GM21529 (cell line): ENCODE results near the gene MAGI2.
"Not testable (repeated sequence)": the region's sequence is repeated elsewhere in the genome, so short reads cannot be mapped to it uniquely, and the experiment has no call there.

ENCODE experiments used
- ATAC-seq: cut with Tn5 transposase; IDR thresholded peaks from one replicate; pipeline ENCODE4 v1.9.1; 2021; ENCODE audit not compliant: unreplicated experiment

MAGI2 gene

GRCh38 chr7:78587443-78588044, 865.9 kb downstream of the MAGI2 start:
- no peak for ATAC-seq

GRCh38 chr7:78585980-78586379, 867.5 kb downstream of the MAGI2 start:
- no peak for ATAC-seq

GRCh38 chr7:78578686-78579085, 874.8 kb downstream of the MAGI2 start:
- no peak for ATAC-seq

GRCh38 chr7:78577174-78577952, 876.1 kb downstream of the MAGI2 start:
- ATAC-seq: not testable (repeated sequence)

GRCh38 chr7:78576236-78576635, 877.2 kb downstream of the MAGI2 start:
- no peak for ATAC-seq

- ATAC-seq: no peak
Measured at GRCh38 chr7:78571292-78571691, 882.2 kb downstream of the MAGI2 start.

GRCh38 chr7:78568690-78569089, 884.8 kb downstream of the MAGI2 start:
- no peak for ATAC-seq

- ATAC-seq: no peak
Measured at GRCh38 chr7:78567836-78568235, 885.6 kb downstream of the MAGI2 start.

- ATAC-seq: no peak
Measured at GRCh38 chr7:78565784-78566183, 887.7 kb downstream of the MAGI2 start.

- no peak for ATAC-seq
Measured at GRCh38 chr7:78563191-78563590, 890.3 kb downstream of the MAGI2 start.

- ATAC-seq: no peak
Measured at GRCh38 chr7:78562191-78562590, 891.3 kb downstream of the MAGI2 start.

GRCh38 chr7:78558566-78558965, 894.9 kb downstream of the MAGI2 start:
- no peak for ATAC-seq

GRCh38 chr7:78543976-78544375, 909.5 kb downstream of the MAGI2 start:
- no peak for ATAC-seq

- ATAC-seq: no peak
Measured at GRCh38 chr7:78542981-78543380, 910.5 kb downstream of the MAGI2 start.

GRCh38 chr7:78542541-78542940, 910.9 kb downstream of the MAGI2 start:
- ATAC-seq: no peak

- no peak for ATAC-seq
Measured at GRCh38 chr7:78539825-78540224, 913.6 kb downstream of the MAGI2 start.

GRCh38 chr7:78535655-78536054, 917.8 kb downstream of the MAGI2 start:
- no peak for ATAC-seq

GRCh38 chr7:78530351-78530750, 923.1 kb downstream of the MAGI2 start:
- ATAC-seq: no peak

GRCh38 chr7:78529392-78529791, 924.1 kb downstream of the MAGI2 start:
- no peak for ATAC-seq

- ATAC-seq: no peak
Measured at GRCh38 chr7:78528964-78529363, 924.5 kb downstream of the MAGI2 start.

- no peak for ATAC-seq
Measured at GRCh38 chr7:78523930-78524329, 929.5 kb downstream of the MAGI2 start.

GRCh38 chr7:78521961-78522360, 931.5 kb downstream of the MAGI2 start:
- no peak for ATAC-seq

GRCh38 chr7:78516450-78516849, 937.0 kb downstream of the MAGI2 start:
- no peak for ATAC-seq
